Urothelium cell line (cell line): Measurements from ENCODE around the gene MTMR2.
A peak's percentile ranks its signal among the peaks of the same experiment; 100 is the strongest.
"Not testable (repeated sequence)": the region's sequence is repeated elsewhere in the genome, so short reads cannot be mapped to it uniquely, and the experiment has no call there.

Experiments
- DNase-seq: peaks from one replicate; pipeline ENCODE4 v3.0.0; 2011; ENCODE audit warnings: low spot score, mixed read lengths
- FAIRE-seq: peaks from 2 replicates; lab custom pipeline; 2011; peaks lifted over from hg19 to GRCh38; lab: Jason Lieb, UNC

MTMR2 gene

GRCh38 chr11:95888439-95888838 is 35.5 kb downstream of the MTMR2 start:
- FAIRE-seq (no peak), DNase-seq (no peak)

- FAIRE-seq (no peak), DNase-seq (no peak)
These were observed 37.4 kb downstream of the MTMR2 start for GRCh38 chr11:95886462-95886861.

GRCh38 chr11:95884802-95885201 is 39.1 kb downstream of the MTMR2 start:
- FAIRE-seq = no peak
- DNase-seq = no peak

- DNase-seq (no peak), FAIRE-seq (no peak)
These were observed 39.5 kb downstream of the MTMR2 start for GRCh38 chr11:95884376-95884775.

GRCh38 chr11:95883381-95883780 is 40.5 kb downstream of the MTMR2 start:
- FAIRE-seq (no peak), DNase-seq (no peak)

GRCh38 chr11:95877291-95877690 is 46.6 kb downstream of the MTMR2 start:
- DNase-seq = peak; percentile 56
- no peak for FAIRE-seq

- DNase-seq, FAIRE-seq: not testable (repeated sequence)
These were observed 53.0 kb downstream of the MTMR2 start for GRCh38 chr11:95870877-95871276.

- no peak for DNase-seq
- FAIRE-seq = no peak
These were observed 56.8 kb downstream of the MTMR2 start for GRCh38 chr11:95867105-95867504.

GRCh38 chr11:95863486-95864140 is 60.3 kb downstream of the MTMR2 start:
- no peak for FAIRE-seq
- no peak for DNase-seq

GRCh38 chr11:95860024-95860423 is 63.9 kb downstream of the MTMR2 start:
- DNase-seq, FAIRE-seq: not testable (repeated sequence)

- not testable (repeated sequence) for FAIRE-seq, DNase-seq
These were observed 69.5 kb downstream of the MTMR2 start for GRCh38 chr11:95854362-95854761.

GRCh38 chr11:95853862-95854261 is 70.0 kb downstream of the MTMR2 start:
- no peak for FAIRE-seq
- DNase-seq = no peak

- FAIRE-seq (no peak), DNase-seq (no peak)
These were observed 70.8 kb downstream of the MTMR2 start for GRCh38 chr11:95853138-95853537.

GRCh38 chr11:95850137-95850536 is 73.8 kb downstream of the MTMR2 start:
- DNase-seq = no peak
- FAIRE-seq = no peak

- peak; percentile 62 for DNase-seq
- FAIRE-seq = peak; percentile 52
These were observed 74.7 kb downstream of the MTMR2 start for GRCh38 chr11:95849087-95849825.

GRCh38 chr11:95845167-95845566 is 78.7 kb downstream of the MTMR2 start:
- no peak for FAIRE-seq

GRCh38 chr11:95835768-95836488 is 88.0 kb downstream of the MTMR2 start:
- peak; percentile 74 for DNase-seq
- FAIRE-seq = no peak

More at GRCh38 chr11:95845167-95845566, 78.7 kb downstream of the MTMR2 start:
- DNase-seq = no peak

GRCh38 chr11:95835351-95835750 is 88.6 kb downstream of the MTMR2 start:
- no peak for FAIRE-seq
- no peak for DNase-seq

GRCh38 chr11:95833378-95833777 is 90.5 kb downstream of the MTMR2 start:
- FAIRE-seq = no peak
- no peak for DNase-seq

GRCh38 chr11:95832763-95833162 is 91.1 kb downstream of the MTMR2 start:
- DNase-seq (no peak), FAIRE-seq (peak; percentile 17)

GRCh38 chr11:95831198-95831883 is 92.6 kb downstream of the MTMR2 start:
- peak; percentile 10 for DNase-seq
- no peak for FAIRE-seq
